HEK293 (cell line): ENCODE results near the gene TBC1D16.

ENCODE experiments used
- SP2 ChIP-seq: fragments of 450-650 bp; formaldehyde crosslinking; IDR thresholded peaks from 2 replicates; pipeline ENCODE4 v1.5.1; 2016; ENCODE audit warnings: missing biosample characterization, missing genetic modification characterization
- ZSCAN4 ChIP-seq: fragments of 450-650 bp; formaldehyde crosslinking; IDR thresholded peaks from 2 replicates; pipeline ENCODE4 v1.5.1; 2017; ENCODE audit warnings: missing biosample characterization, missing genetic modification characterization

- TF ChIP-seq ZSCAN4 (tag by site-specific recombination) (no peak), SP2 (no peak)
Measured at GRCh38 chr17:80028030-80028429, 7.6 kb downstream of the TBC1D16 start.
